Stimulated activated CD4-positive, alpha-beta T cell treated with anti-CD3 and anti-CD28 coated beads, Interleukin-15, amount 100 ng/mL, for 48 hours (primary cell): ENCODE data around the gene PPP4R4.
"Not testable (repeated sequence)": the region's sequence is repeated elsewhere in the genome, so short reads cannot be mapped to it uniquely, and the experiment has no call there.

Experiments
- DNase-seq, 2 donors: peaks; one replicate each; pipeline ENCODE4 v3.0.0-alpha.2; 2020; ENCODE audit warnings: low read depth in 2 of 2

PPP4R4 gene

GRCh38 chr14:94269156-94269555 is 95.0 kb downstream of the PPP4R4 start:
- no peak for DNase-seq

GRCh38 chr14:94276898-94277561 is 102.9 kb downstream of the PPP4R4 start:
- DNase-seq, result not testable (repeated sequence)

- no peak for DNase-seq
These were observed 104.6 kb downstream of the PPP4R4 start for GRCh38 chr14:94278731-94279130.

- no peak for DNase-seq
These were observed 109.0 kb downstream of the PPP4R4 start for GRCh38 chr14:94282991-94283723.

- DNase-seq, result no peak
These were observed 110.1 kb downstream of the PPP4R4 start for GRCh38 chr14:94284221-94284620.

GRCh38 chr14:94285158-94285557 is 111.0 kb downstream of the PPP4R4 start:
- no peak for DNase-seq

- DNase-seq, result no peak
These were observed 114.7 kb downstream of the PPP4R4 start for GRCh38 chr14:94288610-94289465.

- no peak for DNase-seq
These were observed 116.1 kb downstream of the PPP4R4 start for GRCh38 chr14:94290197-94290596.

GRCh38 chr14:94291159-94291905 is 117.2 kb downstream of the PPP4R4 start:
- no peak for DNase-seq

GRCh38 chr14:94291906-94292525 is 117.9 kb downstream of the PPP4R4 start:
- DNase-seq, result no peak

- DNase-seq, result no peak
These were observed 118.4 kb downstream of the PPP4R4 start for GRCh38 chr14:94292526-94292871.

GRCh38 chr14:94292872-94293577 is 118.9 kb downstream of the PPP4R4 start, which contains the start of gene SERPINA10:
Gene SERPINA10 (minus strand): TSS chr14:94293268. CDS start chr14:94290593, 2,675 bp downstream.
- DNase-seq, result no peak

- DNase-seq, result no peak
These were observed 119.4 kb downstream of the PPP4R4 start for GRCh38 chr14:94293578-94293924.

GRCh38 chr14:94295360-94296180 is 121.4 kb downstream of the PPP4R4 start:
- no peak for DNase-seq

- not testable (repeated sequence) for DNase-seq
These were observed 122.0 kb downstream of the PPP4R4 start for GRCh38 chr14:94296181-94296545.

GRCh38 chr14:94298130-94298529 is 124.0 kb downstream of the PPP4R4 start:
- DNase-seq, result no peak

- DNase-seq, result no peak
These were observed 129.0 kb downstream of the PPP4R4 start for GRCh38 chr14:94303111-94303510.

GRCh38 chr14:94304243-94304642 is 130.1 kb downstream of the PPP4R4 start:
- no peak for DNase-seq

- no peak for DNase-seq
These were observed 131.5 kb downstream of the PPP4R4 start for GRCh38 chr14:94305620-94306019.
